Colonic mucosa (tissue), 4 donors: ENCODE data around the gene URM1. TPM values are rescaled to one million over a fixed set of nuclear protein-coding genes. Genes with fewer than 3 reads are reported as not detected.

Source experiments
- DNase-seq: peaks from one replicate; pipeline ENCODE4 v3.0.0-alpha.2; 2020
- H3K27ac ChIP-seq: fragments of 200-600 bp; one replicate; pipeline ENCODE4 v1.8.0; 2021
- H3K27me3 ChIP-seq: fragments of 200-600 bp; one replicate; pipeline ENCODE4 v1.8.0; 2021
- H3K36me3 ChIP-seq: fragments of 200-600 bp; one replicate; pipeline ENCODE4 v1.8.0; 2021
- H3K4me1 ChIP-seq: fragments of 200-600 bp; one replicate; pipeline ENCODE4 v1.8.0; 2021; ENCODE audit warnings: mild to moderate bottlenecking
- H3K4me3 ChIP-seq: fragments of 200-600 bp; one replicate; pipeline ENCODE4 v1.8.0; 2021
- H3K9ac ChIP-seq, 2 donors: one replicate each; pipeline ENCODE4 v1.7.0; 2013; ENCODE audit warnings: control low read depth in 2 of 2, low read depth in 2 of 2, low read length in 2 of 2
- H3K9me3 ChIP-seq: fragments of 200-600 bp; one replicate; pipeline ENCODE4 v1.8.0; 2021
- CTCF ChIP-seq: fragments of 200-600 bp; IDR thresholded peaks from one replicate; pipeline ENCODE4 v1.8.0; 2022; ENCODE audit warnings: antibody characterized with exemption, mild to moderate bottlenecking
- intact Hi-C: fragments of 100-400 bp; cut with DNase I; formaldehyde crosslinking; loops from one replicate; pipeline ENCODE4 v1.14.1; 2022
- total RNA-seq, 2 donors: library from RNA; stranded (reverse); fragmentation: NEBNext Ultra II Directional in 1 of 2; extraction: Animal tissue kit (Norgen Biotek cat#: 25700) in 1 of 2; gene quantifications; one replicate each; pipeline ENCODE4 v1.2.1, GENCODE V29; 2021
- donor health status: healthy.
- donor health status: DM: no; HTN: no; CAD: no.
- donor health status: DM: no; HTN: no; CAD: no.

Gene URM1
- total RNA-seq, 2 donors from 2014 or later: 55.2 to 77.3 TPM

GRCh38 chr9:128362774-128363173 is 8.4 kb upstream of the URM1 start:
- Histone ChIP-seq H3K4me3 (no peak overlapping the region), H3K4me1 (peaks cover 4% of the 10 kb centered on the region), H3K9ac (no peak overlapping the region), H3K27me3 (no peaks in the 10 kb centered on the region), H3K27ac (no peak overlapping the region), H3K9me3 (no peaks in the 10 kb centered on the region), H3K36me3 (no peaks in the 10 kb centered on the region)
- DNase-seq: no peak
- intact Hi-C loops: loop anchor here (5.0 kb wide), 1 partner anchor 50 kb away; no protein-coding TSS in a partner anchor
- no peak for TF ChIP-seq CTCF

- intact Hi-C loops: no loop called here
- H3K9ac ChIP-seq: peak overlapping the region in 1 of 2 donors; percentile 46
- TF ChIP-seq CTCF: no peak
- peaks cover 8% of the 10 kb centered on the region for H3K4me1 ChIP-seq
- no peaks in the 10 kb centered on the region for H3K9me3 ChIP-seq
- no peak for DNase-seq
- H3K36me3 ChIP-seq: no peaks in the 10 kb centered on the region
- no peak overlapping the region for H3K27ac ChIP-seq
- no peaks in the 10 kb centered on the region for H3K27me3 ChIP-seq
- H3K4me3 ChIP-seq: no peak overlapping the region
Measured at GRCh38 chr9:128365525-128365924, 5.6 kb upstream of the URM1 start.

GRCh38 chr9:128369024-128369706 is 2.0 kb upstream of the URM1 start:
- intact Hi-C loops: no loop called here
- no peak for TF ChIP-seq CTCF
- no peak overlapping the region for H3K27ac ChIP-seq
- peaks cover 15% of the 10 kb centered on the region for H3K4me1 ChIP-seq
- no peak overlapping the region for H3K9ac ChIP-seq
- no peaks in the 10 kb centered on the region for H3K27me3 ChIP-seq
- H3K9me3 ChIP-seq: no peaks in the 10 kb centered on the region
- no peak overlapping the region for H3K4me3 ChIP-seq
- no peaks in the 10 kb centered on the region for H3K36me3 ChIP-seq
- DNase-seq: no peak

GRCh38 chr9:128370367-128370751 is 815 bp upstream of the URM1 start:
- no peak for TF ChIP-seq CTCF
- peaks cover 15% of the 10 kb centered on the region for H3K4me1 ChIP-seq
- peak overlapping the region; percentile 93 for H3K4me3 ChIP-seq
- intact Hi-C loops: no loop called here
- H3K36me3 ChIP-seq: no peaks in the 10 kb centered on the region
- no peaks in the 10 kb centered on the region for H3K27me3 ChIP-seq
- H3K27ac ChIP-seq: peak overlapping the region; percentile 86
- H3K9ac ChIP-seq: peak overlapping the region; percentile 82 to 90
- no peaks in the 10 kb centered on the region for H3K9me3 ChIP-seq
- DNase-seq: no peak

GRCh38 chr9:128371630-128372117 is 500 bp downstream of the URM1 start:
- Histone ChIP-seq H3K36me3 (no peaks in the 10 kb centered on the region), H3K4me3 (peak overlapping the region; percentile 93), H3K27me3 (no peaks in the 10 kb centered on the region), H3K9ac (peak overlapping the region; percentile 90), H3K4me1 (peaks cover 15% of the 10 kb centered on the region), H3K27ac (peak overlapping the region; percentile 86), H3K9me3 (no peaks in the 10 kb centered on the region)
- no peak for DNase-seq
- no peak for TF ChIP-seq CTCF
- intact Hi-C loops: no loop called here
